22Rv1 (cell line): ENCODE measurements around the gene RAB3B.

ENCODE experiments used
- H3K27ac ChIP-seq: fragments of 450-650 bp; 2 replicates; pipeline ENCODE4 v1.5.1; 2017
- CTCF ChIP-seq: fragments of 450-650 bp; IDR thresholded peaks from 2 replicates; pipeline ENCODE4 v1.5.1; 2017; ENCODE audit warnings: mild to moderate bottlenecking
- ZFX ChIP-seq: fragments of 450-650 bp; IDR thresholded peaks from 2 replicates; pipeline ENCODE4 v1.6.1; 2017; ENCODE audit warnings: antibody characterized with exemption, borderline replicate concordance

Gene RAB3B

DNA sequence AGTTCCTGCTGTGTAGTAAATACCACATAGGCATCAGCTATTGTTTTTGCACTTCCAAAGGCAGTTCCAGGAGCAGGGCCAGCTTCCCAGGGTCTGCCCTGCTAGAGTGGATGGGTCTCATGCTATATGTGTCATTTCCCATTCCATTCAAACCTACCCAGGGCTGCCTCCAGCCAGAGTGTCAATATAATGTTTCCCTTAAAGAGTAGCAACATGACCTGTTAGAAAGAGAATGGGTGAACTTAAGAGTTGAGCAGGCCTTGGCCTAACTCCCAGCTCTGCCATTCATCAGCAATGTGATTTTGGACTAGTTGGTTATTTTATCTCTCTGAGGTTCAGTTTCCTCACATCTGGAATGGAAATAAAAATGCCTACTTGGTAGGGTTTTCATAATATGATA is 44.9 kb downstream of the RAB3B start:
- H3K27ac ChIP-seq, result no peak overlapping the region
- TF ChIP-seq CTCF (no peak), ZFX (no peak)

- no peak for TF ChIP-seq ZFX
These were observed 48.2 kb downstream of the RAB3B start for GRCh38 chr1:51942281-51942680.

DNA sequence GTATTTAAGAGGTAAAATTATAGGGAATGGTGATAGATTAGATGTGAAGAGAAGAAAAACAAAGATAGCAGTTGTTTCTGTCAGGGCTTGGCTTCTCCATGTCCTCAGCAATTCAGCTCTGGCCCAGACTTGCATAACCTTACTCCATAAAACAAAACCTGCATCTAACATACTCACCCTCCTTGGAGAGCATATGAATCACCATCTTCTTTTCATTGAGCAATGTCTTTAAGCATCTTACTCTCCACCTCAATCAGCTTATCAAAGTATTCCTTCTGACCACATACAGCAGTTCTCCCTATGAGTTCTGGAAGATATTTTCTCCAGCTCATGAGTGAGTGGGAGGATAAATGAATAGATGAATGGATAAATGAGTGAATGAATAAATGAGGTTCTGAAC is 49.0 kb downstream of the RAB3B start:
- TF ChIP-seq CTCF (no peak), ZFX (no peak)
- no peak overlapping the region for H3K27ac ChIP-seq

More at GRCh38 chr1:51942281-51942680, 48.2 kb downstream of the RAB3B start:
- no peak overlapping the region for H3K27ac ChIP-seq

- TF ChIP-seq CTCF, result no peak
- TF ChIP-seq ZFX, result no peak
- no peak overlapping the region for H3K27ac ChIP-seq
These were observed 53.4 kb downstream of the RAB3B start for GRCh38 chr1:51937112-51937511.

- TF ChIP-seq CTCF (no peak), ZFX (no peak)
- no peak overlapping the region for H3K27ac ChIP-seq
These were observed 54.0 kb downstream of the RAB3B start for GRCh38 chr1:51936531-51936930.

- no peak for TF ChIP-seq CTCF
- TF ChIP-seq ZFX, result no peak
These were observed 57.2 kb downstream of the RAB3B start for GRCh38 chr1:51933344-51933743.

GRCh38 chr1:51930329-51930728 is 60.2 kb downstream of the RAB3B start:
- TF ChIP-seq ZFX (no peak), CTCF (no peak)
- no peak overlapping the region for H3K27ac ChIP-seq

More at GRCh38 chr1:51933344-51933743, 57.2 kb downstream of the RAB3B start:
- H3K27ac ChIP-seq, result no peak overlapping the region

GRCh38 chr1:51928896-51929295 is 61.6 kb downstream of the RAB3B start:
- no peak for TF ChIP-seq CTCF
- TF ChIP-seq ZFX, result no peak
- no peak overlapping the region for H3K27ac ChIP-seq
